Stimulated activated CD8-positive, alpha-beta memory T cell treated with anti-CD3 and anti-CD28 coated beads, Interleukin-4, amount 100 ng/mL, for 24 hours (primary cell): ENCODE measurements around the gene CTSW.
A peak's percentile ranks its signal among the peaks of the same experiment; 100 is the strongest.

Source experiments
- DNase-seq: peaks from one replicate; pipeline ENCODE4 v3.0.0-alpha.2; 2020; ENCODE audit warnings: low read depth

The CTSW gene

GRCh38 chr11:65867284-65868071, 12.2 kb upstream of the CTSW start:
- DNase-seq, result peak; percentile 24

- DNase-seq, result no peak
Observed at GRCh38 chr11:65868076-65868667, 11.5 kb upstream of the CTSW start.

GRCh38 chr11:65868907-65869306, 10.7 kb upstream of the CTSW start:
- DNase-seq, result no peak

- DNase-seq, result no peak
Observed at GRCh38 chr11:65869643-65870306, 9.9 kb upstream of the CTSW start.

GRCh38 chr11:65870307-65870658, 9.4 kb upstream of the CTSW start:
- no peak for DNase-seq

GRCh38 chr11:65870706-65871681, 8.6 kb upstream of the CTSW start:
- no peak for DNase-seq

- no peak for DNase-seq
Observed at GRCh38 chr11:65871811-65872548, 7.7 kb upstream of the CTSW start.

- no peak for DNase-seq
Observed at GRCh38 chr11:65872586-65873317, 6.9 kb upstream of the CTSW start, which contains the start of gene EFEMP2. EFEMP2 (minus strand) TSS chr11:65872800; CDS start chr11:65872354, 446 bp downstream.

- peak; percentile 91 for DNase-seq
Observed at GRCh38 chr11:65873318-65874156, 6.1 kb upstream of the CTSW start.

GRCh38 chr11:65880027-65880426, 390 bp downstream of the CTSW start:
- DNase-seq, result no peak

GRCh38 chr11:65880844-65881421, 1.3 kb downstream of the CTSW start:
- DNase-seq, result no peak

- DNase-seq, result no peak
Observed at GRCh38 chr11:65882120-65883057, 2.8 kb downstream of the CTSW start.

GRCh38 chr11:65883058-65883761, 3.6 kb downstream of the CTSW start:
- no peak for DNase-seq

- no peak for DNase-seq
Observed at GRCh38 chr11:65883786-65884715, 4.4 kb downstream of the CTSW start.

- DNase-seq, result peak; percentile 70
Observed at GRCh38 chr11:65884716-65885092, 5.1 kb downstream of the CTSW start.

- DNase-seq, result no peak
Observed at GRCh38 chr11:65885231-65885630, 5.6 kb downstream of the CTSW start.
